Lower leg skin (tissue), 4 donors: ENCODE measurements around the gene SLC10A3. TPM values are rescaled to one million over a fixed set of nuclear protein-coding genes. Genes with fewer than 3 reads are reported as not detected.
A peak's percentile ranks its signal among the peaks of the same experiment; 100 is the strongest.

Experiments
- DNase-seq, 2 donors: peaks; one replicate each; pipeline ENCODE4 v3.0.0-alpha.2; 2019; ENCODE audit warnings: low spot score in 2 of 2
- H3K4me3 ChIP-seq: fragments of 200-600 bp; sonication (generic); 2 replicates; pipeline ENCODE4 v1.5.1; 2017; ENCODE audit warnings: mild to moderate bottlenecking, low read depth; ENCODE audit not compliant: poor library complexity, severe bottlenecking
- POLR2A ChIP-seq, 2 donors: fragments of 450-650 bp; IDR thresholded peaks; one replicate each; pipeline ENCODE4 v1.6.1; 2016 to 2017; ENCODE audit warnings: antibody characterized with exemption in 2 of 2, mild to moderate bottlenecking in 1 of 2, moderate library complexity in 1 of 2
- WGBS, 2 donors: methylation state at CpG; one replicate each; pipeline ENCODE4 v1.1.5; 2018; 5-methylcytosine and 5-hydroxymethylcytosine counted together
- intact Hi-C: fragments of 100-400 bp; cut with DNase I; formaldehyde crosslinking; loops from one replicate; pipeline ENCODE4 v1.15.0; 2023; ENCODE audit warnings: low total_unique reads
- total RNA-seq, 4 donors: library from RNA; depleted of rRNA; stranded (reverse); fragments of >200 nt; gene quantifications; one replicate each; pipeline ENCODE4 v1.1.0, GENCODE V29; 2016
- TF ChIP-seq, protein P1 (sequence below), 3 donors: fragments of 450-650 bp; IDR thresholded peaks; one replicate each; pipeline ENCODE4 v1.5.1; 2016; ENCODE audit warnings: antibody characterized with exemption in 3 of 3, mild to moderate bottlenecking in 3 of 3, moderate library complexity in 2 of 3

Gene SLC10A3, protein sequence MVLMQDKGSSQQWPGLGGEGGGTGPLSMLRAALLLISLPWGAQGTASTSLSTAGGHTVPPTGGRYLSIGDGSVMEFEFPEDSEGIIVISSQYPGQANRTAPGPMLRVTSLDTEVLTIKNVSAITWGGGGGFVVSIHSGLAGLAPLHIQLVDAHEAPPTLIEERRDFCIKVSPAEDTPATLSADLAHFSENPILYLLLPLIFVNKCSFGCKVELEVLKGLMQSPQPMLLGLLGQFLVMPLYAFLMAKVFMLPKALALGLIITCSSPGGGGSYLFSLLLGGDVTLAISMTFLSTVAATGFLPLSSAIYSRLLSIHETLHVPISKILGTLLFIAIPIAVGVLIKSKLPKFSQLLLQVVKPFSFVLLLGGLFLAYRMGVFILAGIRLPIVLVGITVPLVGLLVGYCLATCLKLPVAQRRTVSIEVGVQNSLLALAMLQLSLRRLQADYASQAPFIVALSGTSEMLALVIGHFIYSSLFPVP
- total RNA-seq = 10 to 100 TPM; 53.4 to 67.3 (median 57.4) TPM

DNA sequence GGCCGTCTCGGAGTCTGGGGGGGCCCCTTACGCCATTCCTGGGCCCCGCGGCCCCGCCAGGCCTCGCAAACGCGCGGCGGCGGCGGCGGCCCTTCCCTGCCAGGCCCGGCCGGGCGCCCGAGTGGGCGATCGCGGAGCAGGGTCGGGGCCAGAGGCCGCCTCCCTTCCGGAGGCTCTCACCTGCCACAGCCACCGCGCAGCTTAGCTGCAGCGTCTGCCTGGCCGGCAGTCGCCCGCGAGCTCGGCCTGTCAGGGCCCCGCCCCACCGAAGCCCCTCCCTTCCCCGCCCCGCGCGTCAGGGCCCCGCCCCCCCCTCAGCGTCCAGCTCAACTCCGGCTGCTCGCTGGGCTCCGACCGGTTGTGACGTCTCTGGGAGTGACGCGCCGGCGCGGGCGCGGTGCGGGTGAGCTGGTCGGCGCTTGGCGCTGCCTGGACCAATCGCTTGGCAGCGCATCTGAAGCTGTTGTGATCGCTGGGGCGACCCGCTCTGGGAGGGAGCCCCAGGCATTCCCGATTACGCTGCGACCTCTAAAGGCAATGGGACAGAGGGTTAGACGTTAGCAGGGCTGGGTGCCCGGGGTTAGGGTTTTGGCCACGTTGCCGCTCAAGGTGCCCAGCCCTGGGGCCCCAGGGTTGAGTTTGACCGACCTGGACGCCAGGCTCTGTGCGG lies at the start of gene SLC10A3:
SLC10A3 (minus strand) TSS at position 216 of the 670 bp plus-strand sequence. CDS start 1,689 bp downstream, outside the sequence.
- H3K4me3 ChIP-seq = peak within 1 kb of the TSS; percentile 47
- intact Hi-C loops = no loop called here
- WGBS, 2 donors = 0 to 40% methylated on average over 6 to 50 of the region's 71 CpGs

DNA sequence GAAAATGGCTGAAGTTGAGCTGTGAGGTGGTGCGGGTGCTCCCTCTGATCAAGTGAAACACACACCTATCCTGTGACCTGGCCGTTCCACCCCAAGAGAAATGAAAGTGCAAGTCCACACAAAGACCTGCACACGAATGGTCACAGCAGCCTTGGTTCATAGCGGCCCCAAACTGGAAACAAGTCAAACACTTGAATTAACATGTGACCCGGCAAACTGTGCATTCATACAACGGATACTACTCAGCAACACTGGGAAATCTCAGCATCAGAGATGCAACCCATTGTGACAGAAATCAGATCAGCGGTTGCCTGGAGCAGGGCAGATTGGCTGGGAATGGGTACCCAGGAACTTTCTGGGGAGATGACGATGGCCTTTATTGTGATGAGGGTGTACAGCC lies 48.6 kb upstream of the SLC10A3 start:
- DNase-seq = no peak
- TF ChIP-seq, protein P1, sequence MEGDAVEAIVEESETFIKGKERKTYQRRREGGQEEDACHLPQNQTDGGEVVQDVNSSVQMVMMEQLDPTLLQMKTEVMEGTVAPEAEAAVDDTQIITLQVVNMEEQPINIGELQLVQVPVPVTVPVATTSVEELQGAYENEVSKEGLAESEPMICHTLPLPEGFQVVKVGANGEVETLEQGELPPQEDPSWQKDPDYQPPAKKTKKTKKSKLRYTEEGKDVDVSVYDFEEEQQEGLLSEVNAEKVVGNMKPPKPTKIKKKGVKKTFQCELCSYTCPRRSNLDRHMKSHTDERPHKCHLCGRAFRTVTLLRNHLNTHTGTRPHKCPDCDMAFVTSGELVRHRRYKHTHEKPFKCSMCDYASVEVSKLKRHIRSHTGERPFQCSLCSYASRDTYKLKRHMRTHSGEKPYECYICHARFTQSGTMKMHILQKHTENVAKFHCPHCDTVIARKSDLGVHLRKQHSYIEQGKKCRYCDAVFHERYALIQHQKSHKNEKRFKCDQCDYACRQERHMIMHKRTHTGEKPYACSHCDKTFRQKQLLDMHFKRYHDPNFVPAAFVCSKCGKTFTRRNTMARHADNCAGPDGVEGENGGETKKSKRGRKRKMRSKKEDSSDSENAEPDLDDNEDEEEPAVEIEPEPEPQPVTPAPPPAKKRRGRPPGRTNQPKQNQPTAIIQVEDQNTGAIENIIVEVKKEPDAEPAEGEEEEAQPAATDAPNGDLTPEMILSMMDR (IDR thresholded peaks at IDR 0.05) = no peak
- no peak for TF ChIP-seq POLR2A (IDR thresholded peaks at IDR 0.05)
- intact Hi-C loops = no loop called here
- no peak overlapping the region for H3K4me3 ChIP-seq
- WGBS, 2 donors = 85 to 91% methylated on average over 8 of the region's 8 CpGs

More for the DNA sequence above, at the start of gene SLC10A3:
- DNase-seq = peak; percentile 82 to 98
- TF ChIP-seq POLR2A (IDR thresholded peaks at IDR 0.05) = peak in 1 of 2 donors; percentile 36
- TF ChIP-seq, protein P1 (IDR thresholded peaks at IDR 0.05) = no peak

DNA sequence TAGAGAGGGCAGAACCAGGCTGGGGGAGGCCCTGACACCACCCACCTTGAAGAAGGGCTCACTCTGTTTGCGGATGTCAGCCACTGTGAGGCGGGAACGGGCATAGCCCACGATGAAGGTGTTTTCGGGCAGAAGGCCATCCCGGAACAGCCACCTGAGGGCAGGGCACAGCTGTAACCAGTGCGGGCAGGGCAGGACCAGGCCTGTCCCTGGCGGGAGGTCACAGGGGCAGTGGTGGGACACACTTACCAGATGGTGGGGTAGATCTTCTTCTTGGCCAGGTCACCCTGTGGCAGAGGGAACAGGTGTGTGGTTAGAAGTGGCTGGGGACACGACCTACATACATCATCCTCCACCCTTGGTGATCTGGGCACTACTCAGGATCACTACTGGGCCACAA lies 45.5 kb upstream of the SLC10A3 start:
- no peak overlapping the region for H3K4me3 ChIP-seq
- intact Hi-C loops = no loop called here
- 77 to 79% methylated on average over 4 to 9 of the region's 9 CpGs for WGBS, 2 donors
- TF ChIP-seq, protein P1 (IDR thresholded peaks at IDR 0.05) = no peak
- TF ChIP-seq POLR2A (IDR thresholded peaks at IDR 0.05) = no peak
- no peak for DNase-seq

DNA sequence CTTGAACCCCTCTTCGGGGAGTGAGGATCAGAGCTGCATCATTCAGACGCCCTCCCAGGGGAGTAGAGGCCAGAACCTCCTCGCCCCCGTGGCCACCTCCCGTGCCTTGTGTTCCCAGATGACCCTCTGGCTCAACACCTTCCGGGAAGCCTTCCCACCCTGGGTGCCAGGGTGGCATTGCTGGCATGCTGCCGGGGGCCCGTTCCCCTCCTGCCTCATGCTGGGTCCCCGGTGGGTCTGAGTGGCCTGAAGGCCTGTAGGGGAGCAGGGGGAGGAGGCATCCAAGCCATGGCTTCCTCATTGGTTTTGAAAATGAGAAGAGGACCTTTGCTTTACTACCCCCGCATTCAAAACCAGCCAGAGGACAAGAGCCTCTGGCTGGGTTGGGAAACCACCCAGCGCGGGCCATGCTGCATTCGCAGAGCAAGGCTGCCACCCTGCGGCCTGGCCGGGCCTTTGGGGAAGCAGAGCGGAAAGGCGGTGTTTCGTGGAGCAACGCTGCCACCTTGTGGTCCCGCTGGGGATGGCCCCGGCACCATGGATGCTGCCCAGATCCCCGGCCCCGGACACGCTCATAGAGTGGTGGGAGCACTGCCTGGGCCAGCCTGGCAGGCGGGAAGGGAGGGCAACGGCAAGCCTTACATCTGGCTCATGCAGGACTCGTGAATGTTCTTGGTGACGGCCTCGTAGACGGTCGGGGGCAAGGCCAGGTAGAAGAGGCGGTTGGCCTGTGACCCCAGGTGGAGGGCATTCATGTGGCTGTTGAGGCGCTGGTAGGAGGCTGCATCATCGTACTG lies 44.3 kb upstream of the SLC10A3 start:
- no peak for TF ChIP-seq POLR2A (IDR thresholded peaks at IDR 0.05)
- TF ChIP-seq, protein P1 (IDR thresholded peaks at IDR 0.05) = peak in 2 of 3 donors; percentile 89 to 97
- 18 to 35% methylated on average over 4 to 34 of the region's 34 CpGs for WGBS, 2 donors
- intact Hi-C loops = no loop called here
- no peak overlapping the region for H3K4me3 ChIP-seq
- DNase-seq = peak; percentile 75 to 97

DNA sequence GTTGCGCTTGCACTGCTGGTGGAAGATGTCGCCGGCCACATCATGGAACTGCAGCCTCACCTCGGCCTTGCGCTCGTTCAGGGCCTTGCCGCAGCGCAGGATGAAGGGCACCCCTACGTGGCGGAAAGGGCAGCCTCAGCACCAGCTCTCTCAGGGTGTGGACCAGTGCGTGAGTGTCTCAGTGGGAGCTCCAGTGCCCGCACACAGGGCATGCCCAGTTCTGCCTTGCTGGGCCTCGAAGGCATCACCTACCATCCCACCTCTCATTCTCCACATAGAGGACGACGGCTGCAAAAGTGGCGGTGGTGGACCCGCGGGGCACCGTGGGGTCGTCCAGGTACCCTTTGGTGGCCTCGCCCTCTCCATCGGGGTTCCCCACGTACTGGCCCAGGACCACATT lies 42.3 kb upstream of the SLC10A3 start:
- WGBS, 2 donors = 90% methylated on average over 23 of the region's 23 CpGs; no CpG with 5 or more reads in 1 of the 2 donors
- no peak for TF ChIP-seq POLR2A (IDR thresholded peaks at IDR 0.05)
- TF ChIP-seq, protein P1 (IDR thresholded peaks at IDR 0.05) = no peak

More for the DNA sequence above, 42.3 kb upstream of the SLC10A3 start:
- H3K4me3 ChIP-seq = no peak overlapping the region
- intact Hi-C loops = no loop called here
- DNase-seq = no peak
